HG03159 (cell line): Measurements from ENCODE around the gene DMD.
"Not testable (repeated sequence)": the region's sequence is repeated elsewhere in the genome, so short reads cannot be mapped to it uniquely, and the experiment has no call there.

Experiments used
- ATAC-seq: cut with Tn5 transposase; IDR thresholded peaks from one replicate; pipeline ENCODE4 v1.9.1; 2021; ENCODE audit warnings: mild to moderate bottlenecking, moderate library complexity; ENCODE audit not compliant: unreplicated experiment

Gene DMD

DNA sequence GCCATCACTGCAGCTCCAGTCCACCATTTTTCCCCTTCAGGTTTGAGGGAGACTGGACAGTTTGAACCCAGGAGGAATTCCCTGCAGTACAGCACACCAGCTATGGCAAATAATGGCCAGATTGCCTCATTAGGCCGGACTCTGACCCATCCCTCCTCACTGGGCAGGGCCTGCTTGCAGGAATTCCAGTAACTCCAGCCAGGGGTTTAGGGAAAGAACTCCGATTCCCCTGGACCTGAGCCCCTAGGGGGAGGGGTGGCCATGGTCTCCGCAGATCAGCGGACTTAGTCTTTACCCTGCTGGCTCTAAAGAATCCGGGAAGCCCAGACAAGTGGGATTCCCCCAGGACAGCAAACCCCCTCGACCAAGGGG is 342.8 kb downstream of the DMD start:
- ATAC-seq, result no peak

GRCh38 chrX:32867781-32868523 is 343.4 kb downstream of the DMD start:
- ATAC-seq, result no peak

GRCh38 chrX:32852203-32852602 is 359.1 kb downstream of the DMD start:
- no peak for ATAC-seq

GRCh38 chrX:32851556-32851955 is 359.8 kb downstream of the DMD start:
- ATAC-seq, result no peak

DNA sequence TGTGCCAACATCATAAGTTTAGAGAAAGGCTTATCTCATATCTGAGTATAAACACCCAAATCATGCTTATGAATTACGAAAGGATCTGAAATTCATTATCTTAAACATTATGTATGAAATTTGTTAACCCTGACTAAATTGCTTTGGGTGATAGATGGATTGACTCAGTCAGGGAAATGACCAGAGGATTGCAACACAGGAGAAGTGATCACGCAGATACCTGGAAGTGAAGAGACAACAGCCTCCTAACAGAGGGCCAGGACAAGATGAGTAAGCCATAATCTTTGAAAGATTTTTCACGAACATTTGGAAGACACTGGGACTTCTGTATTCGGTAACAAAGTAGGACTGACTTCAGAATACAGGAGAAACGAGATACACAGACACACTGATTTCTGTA is 363.4 kb downstream of the DMD start:
- ATAC-seq, result no peak

- no peak for ATAC-seq
These were observed 369.3 kb downstream of the DMD start for GRCh38 chrX:32842053-32842452.

GRCh38 chrX:32839781-32840180 is 371.6 kb downstream of the DMD start:
- ATAC-seq, result no peak

DNA sequence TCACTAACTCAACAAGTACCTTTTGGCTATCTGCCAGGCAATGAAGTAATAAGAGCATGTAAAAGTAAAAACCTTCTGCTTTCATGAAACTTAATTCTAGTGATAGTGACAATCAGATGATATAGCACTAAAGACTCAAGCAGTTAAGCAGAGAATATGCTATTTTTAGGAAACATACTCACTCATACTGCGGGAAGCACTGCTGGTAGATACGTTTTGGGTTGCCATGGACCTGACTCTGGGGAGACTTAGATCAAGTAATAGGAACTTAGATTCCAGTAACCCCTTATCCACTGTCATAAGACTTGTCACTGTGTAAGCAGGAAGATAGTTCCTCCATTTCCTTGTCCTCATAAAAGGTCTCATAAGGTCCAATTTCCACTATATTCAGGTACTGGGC is 386.3 kb downstream of the DMD start:
- no peak for ATAC-seq

DNA sequence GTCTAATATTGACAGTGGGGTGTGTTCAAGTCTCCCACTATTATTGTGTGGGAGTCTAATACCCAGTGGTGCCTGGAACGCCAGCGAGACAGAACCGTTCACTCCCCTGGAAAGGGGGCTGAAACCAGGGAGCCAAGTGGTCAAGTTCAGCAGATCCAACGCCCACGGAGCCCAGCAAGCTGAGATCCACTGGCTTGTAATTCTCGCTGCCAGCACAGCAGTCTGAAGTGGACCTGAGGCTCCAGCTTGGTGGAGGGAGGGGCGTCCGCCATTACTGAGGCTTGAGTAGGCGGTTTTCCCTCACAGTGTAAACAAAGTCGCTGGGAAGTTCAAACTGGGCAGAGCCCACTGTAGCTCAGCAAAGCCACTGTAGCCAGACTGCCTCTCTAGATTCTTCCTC is 407.3 kb downstream of the DMD start:
- ATAC-seq, result no peak

GRCh38 chrX:32798990-32799389 is 412.4 kb downstream of the DMD start:
- ATAC-seq, result no peak

GRCh38 chrX:32788936-32789335 is 422.4 kb downstream of the DMD start:
- no peak for ATAC-seq

GRCh38 chrX:32780109-32780508 is 431.2 kb downstream of the DMD start:
- ATAC-seq, result no peak

DNA sequence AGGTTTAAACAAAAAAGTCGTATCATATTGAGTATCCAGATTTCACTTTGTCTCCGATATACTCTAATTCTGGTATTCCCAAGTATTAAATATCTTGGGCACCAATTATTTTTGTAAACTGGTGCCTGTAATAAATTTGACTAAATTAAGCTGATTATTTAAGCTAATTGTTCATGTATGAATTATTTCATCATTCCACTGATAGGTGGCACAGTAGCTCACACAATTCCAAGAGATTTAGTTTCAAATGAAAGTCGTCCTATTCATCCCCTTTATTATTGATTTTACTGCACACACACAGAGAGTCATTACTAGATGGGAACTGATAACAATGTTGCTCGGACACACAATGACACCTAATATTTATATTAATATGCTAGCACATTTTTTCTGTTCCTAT is 432.4 kb downstream of the DMD start:
- no peak for ATAC-seq

DNA sequence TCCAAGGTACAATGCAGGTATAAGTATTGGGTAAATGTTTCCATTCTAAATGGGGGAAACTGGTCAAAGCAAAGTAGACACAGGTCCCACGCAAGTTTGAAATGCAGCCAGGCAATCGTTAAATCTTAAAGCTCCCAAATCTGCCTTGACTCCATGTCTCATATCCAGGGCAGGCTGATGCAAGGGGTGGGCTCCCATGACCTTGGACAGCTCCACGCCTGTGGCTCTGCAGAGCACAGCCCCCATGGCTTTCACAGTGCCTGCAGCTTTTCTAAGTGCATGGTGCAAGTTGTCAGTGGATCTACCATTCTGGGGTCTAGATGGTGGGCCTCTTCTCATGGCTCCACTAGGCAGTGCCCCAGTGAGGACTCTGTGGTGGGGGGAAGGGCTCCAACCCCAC is 436.4 kb downstream of the DMD start:
- ATAC-seq, result no peak

GRCh38 chrX:32749070-32749469 is 462.3 kb downstream of the DMD start:
- no peak for ATAC-seq

DNA sequence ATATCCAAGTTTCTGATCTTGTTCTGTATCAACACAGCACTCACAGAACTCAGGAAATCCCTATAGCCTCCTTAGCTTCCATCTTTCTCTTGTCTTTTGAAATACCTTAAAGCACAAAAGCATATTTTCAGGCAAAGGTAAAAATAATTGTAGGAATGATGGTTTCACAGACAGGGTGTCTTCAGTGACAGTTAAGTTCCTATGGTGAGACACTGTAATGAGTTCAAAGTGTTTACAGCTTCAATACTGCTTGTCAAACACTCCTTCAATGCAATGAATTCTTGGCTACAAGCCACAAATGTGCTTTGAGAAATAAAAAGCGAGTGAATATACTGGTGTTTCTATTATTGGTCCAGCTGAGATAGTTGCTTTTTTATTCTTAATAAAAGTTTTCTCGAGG is 466.0 kb downstream of the DMD start:
- ATAC-seq, result no peak

GRCh38 chrX:32744921-32745320 is 466.4 kb downstream of the DMD start:
- ATAC-seq, result no peak

DNA sequence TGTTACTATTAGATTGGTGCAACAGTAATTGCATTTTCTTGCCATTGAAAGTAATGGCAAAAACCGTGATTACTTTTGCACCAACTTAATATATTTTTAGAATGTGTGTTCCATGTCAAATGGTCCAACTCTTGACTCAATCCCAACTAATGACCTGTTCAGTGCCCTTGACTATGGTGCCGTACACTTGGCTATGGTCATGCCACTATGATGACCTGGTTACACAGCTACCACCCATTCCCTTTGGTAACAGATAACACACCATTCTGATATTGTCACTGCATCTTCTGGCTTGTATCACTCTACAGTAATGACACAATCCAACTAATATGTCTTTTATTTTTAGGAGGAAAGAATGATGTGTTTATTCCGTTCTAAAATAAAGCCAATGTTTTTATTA is 469.4 kb downstream of the DMD start:
- ATAC-seq, result no peak

- ATAC-seq, result no peak
These were observed 502.8 kb downstream of the DMD start for GRCh38 chrX:32708542-32708941.

- not testable (repeated sequence) for ATAC-seq
These were observed 506.0 kb downstream of the DMD start for GRCh38 chrX:32705385-32705784.

- no peak for ATAC-seq
These were observed 524.0 kb downstream of the DMD start for GRCh38 chrX:32687379-32687778.

- no peak for ATAC-seq
These were observed 532.9 kb downstream of the DMD start for GRCh38 chrX:32678487-32678886.

GRCh38 chrX:32673193-32673592 is 538.2 kb downstream of the DMD start:
- no peak for ATAC-seq
